Measurements from ENCODE around the gene EIF4A3. TPM values are rescaled to one million over a fixed set of nuclear protein-coding genes. Genes with fewer than 3 reads are reported as not detected.
"Not testable (repeated sequence)": the region's sequence is repeated elsewhere in the genome, so short reads cannot be mapped to it uniquely, and the experiment has no call there.

The EIF4A3 gene
- total and polyA plus RNA-seq, 9 donors: 65.5 to 93.4 (median 79.0) TPM

DNA sequence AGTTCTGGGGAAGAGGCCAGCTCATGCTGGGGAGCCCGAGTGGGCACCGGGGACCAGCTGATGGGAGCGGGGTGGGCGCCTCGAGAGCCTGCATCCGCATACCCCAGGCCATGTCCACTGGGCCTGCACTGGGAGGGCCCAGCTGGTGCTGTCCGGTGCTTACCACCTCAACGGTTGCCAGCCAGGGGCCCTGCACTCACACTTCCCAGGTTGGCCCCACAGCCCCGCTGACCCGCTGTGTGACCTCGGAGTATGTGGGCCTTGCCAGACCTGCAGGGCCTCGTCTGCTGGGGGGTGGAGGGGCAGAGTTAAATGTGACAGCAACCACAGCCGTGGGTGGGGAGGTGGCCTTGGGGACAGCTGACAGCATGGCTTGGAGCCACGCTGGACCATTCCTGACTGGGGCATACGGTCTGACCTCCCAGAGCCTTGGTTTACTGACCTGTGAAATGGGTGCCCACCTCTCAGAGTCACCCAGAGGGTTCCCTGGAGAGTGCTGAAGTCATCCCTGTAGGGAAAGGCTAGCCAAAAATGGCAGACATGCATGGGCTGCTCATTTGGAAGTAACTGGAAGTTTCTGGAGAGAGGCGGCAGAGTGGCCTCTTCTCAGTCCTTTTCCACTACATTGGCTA, 51.0 kb downstream of the EIF4A3 start:
- Histone ChIP-seq H3K4me1 (ENCODE audit: control insufficient read depth, insufficient read depth, low read length) (peaks cover 22% of the 10 kb centered on the region), H3K27me3 (ENCODE audit: control insufficient read depth, insufficient read depth, low read length) (no peaks in the 10 kb centered on the region), H3K4me3 (ENCODE audit: low read length) (no peak overlapping the region), H3K36me3 (ENCODE audit: control insufficient read depth, insufficient read depth, low read length) (no peaks in the 10 kb centered on the region), H3K27ac (ENCODE audit: low read length) (peak overlapping the region; percentile 20), H3K9me3 (replicated peaks; ENCODE audit: control insufficient read depth, low read depth, low read length) (no peaks in the 10 kb centered on the region)
- 82% methylated on average over 16 of the region's 16 CpGs for WGBS (ENCODE audit: insufficient coverage)
- no peak for DNase-seq

DNA sequence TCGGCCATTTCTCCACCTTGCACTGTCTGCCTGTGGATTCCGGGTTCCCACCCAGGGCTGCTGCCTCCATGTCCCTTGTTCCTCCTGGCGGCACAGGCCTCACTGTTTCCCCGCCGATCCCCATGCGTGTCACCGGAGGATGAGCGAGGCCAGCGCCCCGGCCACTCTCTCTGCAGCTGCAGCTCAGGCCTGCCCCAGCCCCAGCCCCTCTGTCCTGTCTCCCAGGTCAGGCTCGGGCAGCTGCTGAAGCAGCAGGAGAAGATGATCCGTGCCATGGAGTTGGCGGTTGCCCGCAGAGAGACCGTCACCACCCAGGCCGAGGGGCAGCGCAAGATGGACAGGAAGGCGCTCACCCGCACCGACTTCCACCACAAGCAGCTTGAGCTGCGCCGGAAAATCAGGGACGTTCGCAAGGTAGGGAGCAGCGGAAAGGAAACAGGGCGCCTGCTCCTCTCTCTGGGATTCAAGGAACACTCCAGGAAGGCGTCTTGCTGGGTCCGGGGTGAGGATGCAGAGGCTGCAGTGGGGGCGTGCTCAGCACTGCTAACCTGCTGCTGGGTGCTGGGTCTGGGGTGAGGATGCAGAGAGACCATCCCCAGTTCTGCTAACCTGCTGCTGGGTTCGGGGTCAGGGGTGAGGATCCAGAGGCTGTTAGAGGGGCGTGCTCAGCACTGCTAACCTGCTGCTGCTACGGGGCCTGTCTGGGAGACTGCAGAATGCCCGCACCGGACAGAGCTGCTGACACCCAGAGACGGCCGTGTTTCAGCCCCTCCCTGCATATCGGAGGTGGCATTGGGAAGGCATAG, 51.7 kb downstream of the EIF4A3 start:
- no peak for DNase-seq
- 77% methylated on average over 36 of the region's 37 CpGs for WGBS (ENCODE audit: insufficient coverage)
- Histone ChIP-seq H3K4me3 (ENCODE audit: low read length) (no peak overlapping the region), H3K9me3 (replicated peaks; ENCODE audit: control insufficient read depth, low read depth, low read length) (no peaks in the 10 kb centered on the region), H3K4me1 (ENCODE audit: control insufficient read depth, insufficient read depth, low read length) (peaks cover 20% of the 10 kb centered on the region), H3K36me3 (ENCODE audit: control insufficient read depth, insufficient read depth, low read length) (no peaks in the 10 kb centered on the region), H3K27ac (ENCODE audit: low read length) (no peak overlapping the region), H3K27me3 (ENCODE audit: control insufficient read depth, insufficient read depth, low read length) (no peaks in the 10 kb centered on the region)

DNA sequence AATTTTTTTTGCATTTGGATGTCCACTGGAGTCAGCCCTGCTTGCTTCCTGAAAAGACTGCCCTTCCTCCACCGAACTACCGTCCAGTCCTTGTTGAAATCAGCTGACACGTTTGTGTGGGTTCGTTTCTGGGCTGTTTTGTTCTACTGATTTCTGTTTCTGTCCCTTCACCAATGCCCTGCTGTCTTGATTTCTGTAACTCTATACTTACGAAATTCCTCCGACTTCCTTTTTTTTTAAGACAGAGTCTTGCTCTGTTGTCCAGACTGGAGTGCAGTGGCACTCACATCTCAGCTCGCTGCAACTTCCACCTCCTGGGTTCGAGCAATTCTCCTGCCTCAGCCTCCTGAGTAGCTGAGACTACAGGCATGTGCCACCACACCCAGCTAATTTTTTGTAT, 54.0 kb downstream of the EIF4A3 start:
- H3K27me3 ChIP-seq (ENCODE audit: control insufficient read depth, insufficient read depth, low read length): no peaks in the 10 kb centered on the region
- peaks cover 17% of the 10 kb centered on the region for H3K4me1 ChIP-seq (ENCODE audit: control insufficient read depth, insufficient read depth, low read length)
- H3K9me3 ChIP-seq (replicated peaks; ENCODE audit: control insufficient read depth, low read depth, low read length): no peaks in the 10 kb centered on the region
- peaks cover 4% of the 10 kb centered on the region for H3K36me3 ChIP-seq (ENCODE audit: control insufficient read depth, insufficient read depth, low read length)
- H3K4me3 ChIP-seq (ENCODE audit: low read length): no peak overlapping the region
- WGBS (ENCODE audit: insufficient coverage): 83% methylated on average over 3 of the region's 8 CpGs
- H3K27ac ChIP-seq (ENCODE audit: low read length): no peak overlapping the region
- DNase-seq: peak; percentile 66

DNA sequence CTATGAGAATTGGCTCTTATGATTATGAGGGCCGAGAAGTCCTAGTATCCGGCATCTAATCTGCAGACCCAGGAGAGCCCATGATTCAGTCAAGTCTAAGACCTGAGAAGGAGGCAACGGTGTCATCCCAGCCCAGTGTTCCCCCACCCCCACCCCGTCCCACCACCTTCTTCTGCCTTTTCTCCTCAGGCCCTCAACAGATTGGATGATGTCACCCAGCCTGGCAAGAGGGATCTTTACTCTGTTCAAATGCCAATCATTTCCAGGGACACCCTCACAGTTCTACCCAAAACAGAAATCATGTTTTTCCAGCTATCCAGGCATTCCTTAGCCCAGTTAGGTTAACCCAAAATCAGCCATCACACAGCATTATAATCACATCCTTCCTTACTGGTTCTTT, 55.6 kb downstream of the EIF4A3 start:
- no peak for DNase-seq
- 60% methylated on average over 1 of the region's 4 CpGs for WGBS (ENCODE audit: insufficient coverage)
- no peak overlapping the region for H3K27ac ChIP-seq (ENCODE audit: low read length)
- H3K4me1 ChIP-seq (ENCODE audit: control insufficient read depth, insufficient read depth, low read length): peaks cover 3% of the 10 kb centered on the region
- peaks cover 4% of the 10 kb centered on the region for H3K36me3 ChIP-seq (ENCODE audit: control insufficient read depth, insufficient read depth, low read length)
- H3K4me3 ChIP-seq (ENCODE audit: low read length): no peak overlapping the region
- no peaks in the 10 kb centered on the region for H3K9me3 ChIP-seq (replicated peaks; ENCODE audit: control insufficient read depth, low read depth, low read length)
- H3K27me3 ChIP-seq (ENCODE audit: control insufficient read depth, insufficient read depth, low read length): no peaks in the 10 kb centered on the region

DNA sequence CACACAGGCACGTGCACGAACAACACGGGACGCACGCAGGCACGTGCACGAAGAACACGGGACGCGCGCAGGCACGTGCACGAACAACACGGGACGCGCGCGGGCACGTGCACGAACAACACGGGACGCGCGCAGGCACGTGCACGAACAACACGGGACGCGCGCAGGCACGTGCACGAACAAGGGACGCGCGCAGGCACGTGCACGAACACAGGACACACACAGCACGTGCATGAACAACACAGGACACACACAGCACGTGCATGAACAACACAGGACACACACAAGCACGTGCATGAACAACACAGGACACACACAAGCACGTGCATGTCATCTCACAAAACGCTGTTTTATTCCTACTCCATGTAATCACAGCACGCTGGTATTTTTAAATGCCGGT, 56.8 kb downstream of the EIF4A3 start:
- not testable (repeated sequence) for H3K27ac ChIP-seq (ENCODE audit: low read length); H3K4me1 ChIP-seq (ENCODE audit: control insufficient read depth, insufficient read depth, low read length); H3K27me3 ChIP-seq (ENCODE audit: control insufficient read depth, insufficient read depth, low read length); H3K36me3 ChIP-seq (ENCODE audit: control insufficient read depth, insufficient read depth, low read length); H3K4me3 ChIP-seq (ENCODE audit: low read length); H3K9me3 ChIP-seq (replicated peaks; ENCODE audit: control insufficient read depth, low read depth, low read length); DNase-seq
- 93% methylated on average over 37 of the region's 44 CpGs for WGBS (ENCODE audit: insufficient coverage)

DNA sequence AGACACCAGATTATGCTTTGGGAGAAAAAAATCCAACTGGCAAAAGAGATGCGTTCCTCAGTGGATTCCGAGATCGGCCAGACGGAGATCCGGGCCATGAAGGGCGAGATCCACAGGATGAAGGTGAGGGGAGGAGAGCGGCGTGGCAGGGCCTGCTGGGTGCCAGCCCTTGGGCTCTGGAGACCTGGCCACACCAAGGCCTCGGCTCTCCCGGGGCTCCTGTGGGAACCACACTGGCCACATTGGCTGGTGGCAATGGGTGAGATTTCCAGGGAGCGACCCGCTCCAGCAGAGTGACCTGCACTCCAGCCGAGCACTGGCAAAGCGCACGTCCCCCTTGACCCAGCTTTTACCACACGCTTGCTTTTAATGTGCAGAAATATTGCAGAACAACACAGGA, 57.2 kb downstream of the EIF4A3 start:
- Histone ChIP-seq H3K4me1 (ENCODE audit: control insufficient read depth, insufficient read depth, low read length) (no peaks in the 10 kb centered on the region), H3K36me3 (ENCODE audit: control insufficient read depth, insufficient read depth, low read length) (peaks cover 4% of the 10 kb centered on the region), H3K27ac (ENCODE audit: low read length) (no peak overlapping the region), H3K9me3 (replicated peaks; ENCODE audit: control insufficient read depth, low read depth, low read length) (no peaks in the 10 kb centered on the region), H3K27me3 (ENCODE audit: control insufficient read depth, insufficient read depth, low read length) (no peaks in the 10 kb centered on the region), H3K4me3 (ENCODE audit: low read length) (no peak overlapping the region)
- WGBS (ENCODE audit: insufficient coverage): 96% methylated on average over 16 of the region's 16 CpGs
- DNase-seq: no peak

DNA sequence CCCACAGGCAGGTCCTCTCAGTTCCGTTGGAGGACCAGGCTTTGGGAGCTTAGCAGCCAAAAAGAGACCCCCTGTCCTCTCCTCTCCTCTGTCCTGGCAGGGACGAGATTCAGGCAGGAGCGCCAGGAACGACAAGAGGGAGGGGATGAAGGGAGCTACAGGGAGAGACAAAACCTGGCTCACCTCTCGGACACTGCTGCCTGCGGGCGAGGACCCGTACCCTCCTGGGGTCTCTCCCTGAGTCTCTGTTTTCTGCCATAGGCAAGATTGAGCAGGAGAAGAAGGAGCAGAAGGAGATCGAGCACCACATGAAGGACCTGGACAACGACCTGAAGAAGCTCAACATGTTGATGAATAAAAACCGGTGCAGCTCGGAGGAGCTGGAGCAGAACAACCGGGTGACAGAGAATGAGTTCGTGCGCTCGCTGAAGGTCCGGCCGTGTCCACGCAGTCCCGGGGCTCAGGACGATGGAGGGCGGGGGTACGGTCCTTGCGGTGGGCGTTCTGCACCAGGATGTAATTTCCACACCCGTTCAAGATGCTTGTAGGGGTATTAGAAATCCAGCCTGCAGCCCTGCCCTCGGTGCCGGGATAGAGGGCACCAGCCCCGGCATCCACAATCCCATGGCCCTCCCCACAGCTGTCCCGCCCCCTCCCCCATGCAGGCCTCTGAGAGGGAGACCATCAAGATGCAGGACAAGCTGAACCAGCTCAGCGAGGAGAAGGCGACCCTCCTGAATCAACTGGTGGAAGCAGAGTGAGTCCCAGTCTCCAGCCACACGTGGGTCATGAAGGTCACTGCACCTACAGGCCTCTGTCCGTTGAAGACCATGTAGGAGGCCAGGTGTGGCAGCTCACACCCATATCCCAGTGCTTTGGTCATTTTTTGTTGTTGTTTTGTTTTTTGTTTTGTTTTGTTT, 59.3 kb downstream of the EIF4A3 start:
- 91% methylated on average over 17 of the region's 34 CpGs for WGBS (ENCODE audit: insufficient coverage)
- no peak overlapping the region for H3K4me3 ChIP-seq (ENCODE audit: low read length)

DNA sequence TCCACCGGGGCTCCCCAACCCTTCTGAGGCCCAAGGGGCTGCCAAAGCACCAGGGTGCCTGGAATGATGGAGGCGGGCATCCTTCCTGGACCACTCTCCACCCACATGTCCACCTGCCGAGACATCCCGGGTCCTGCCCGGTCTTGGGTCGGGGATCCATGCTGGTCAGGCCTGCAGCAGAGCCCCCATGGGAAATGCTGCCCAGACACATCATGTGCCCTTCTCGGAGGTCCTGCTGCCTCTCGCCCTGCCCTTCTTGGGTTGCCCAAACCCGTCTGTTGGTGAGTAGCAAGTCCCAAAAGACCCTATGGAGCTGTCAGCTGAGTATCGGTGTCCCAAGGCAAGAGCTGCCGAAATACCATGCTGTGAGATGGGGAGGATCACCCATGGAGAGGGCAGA, 60.3 kb downstream of the EIF4A3 start:
- Histone ChIP-seq H3K4me1 (ENCODE audit: control insufficient read depth, insufficient read depth, low read length) (peaks cover 7% of the 10 kb centered on the region), H3K9me3 (replicated peaks; ENCODE audit: control insufficient read depth, low read depth, low read length) (no peaks in the 10 kb centered on the region), H3K27ac (ENCODE audit: low read length) (no peak overlapping the region), H3K36me3 (ENCODE audit: control insufficient read depth, insufficient read depth, low read length) (peaks cover 6% of the 10 kb centered on the region), H3K4me3 (ENCODE audit: low read length) (no peak overlapping the region), H3K27me3 (ENCODE audit: control insufficient read depth, insufficient read depth, low read length) (no peaks in the 10 kb centered on the region)
- no peak for DNase-seq
- WGBS (ENCODE audit: insufficient coverage): 80% methylated on average over 11 of the region's 11 CpGs

More for the DNA sequence above, 59.3 kb downstream of the EIF4A3 start:
- Histone ChIP-seq H3K4me1 (ENCODE audit: control insufficient read depth, insufficient read depth, low read length) (peaks cover 4% of the 10 kb centered on the region), H3K9me3 (replicated peaks; ENCODE audit: control insufficient read depth, low read depth, low read length) (no peaks in the 10 kb centered on the region), H3K36me3 (ENCODE audit: control insufficient read depth, insufficient read depth, low read length) (peaks cover 4% of the 10 kb centered on the region), H3K27me3 (ENCODE audit: control insufficient read depth, insufficient read depth, low read length) (no peaks in the 10 kb centered on the region), H3K27ac (ENCODE audit: low read length) (no peak overlapping the region)
- DNase-seq: no peak

DNA sequence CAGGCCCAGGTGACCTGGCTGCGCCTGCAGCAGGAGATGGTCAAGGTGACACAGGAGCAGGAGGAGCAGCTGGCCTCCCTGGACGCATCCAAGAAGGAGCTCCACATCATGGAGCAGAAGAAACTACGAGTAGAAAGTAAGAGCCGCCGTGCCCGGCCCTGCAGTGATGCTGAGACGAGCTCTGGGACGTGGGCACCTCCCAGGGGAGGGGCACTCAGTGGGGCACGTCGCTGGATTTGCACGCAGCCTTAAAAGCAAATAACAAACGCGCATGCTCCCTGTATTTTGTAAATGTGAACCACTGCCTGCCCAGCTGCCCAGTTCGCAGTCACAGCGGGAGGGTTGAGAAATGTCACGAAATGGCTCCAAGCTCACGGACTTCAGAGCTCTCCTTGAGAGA, 60.8 kb downstream of the EIF4A3 start:
- H3K4me3 ChIP-seq (ENCODE audit: low read length): no peak overlapping the region
- H3K27ac ChIP-seq (ENCODE audit: low read length): no peak overlapping the region
- no peaks in the 10 kb centered on the region for H3K9me3 ChIP-seq (replicated peaks; ENCODE audit: control insufficient read depth, low read depth, low read length)
- DNase-seq: no peak
- 83% methylated on average over 17 of the region's 17 CpGs for WGBS (ENCODE audit: insufficient coverage)
- peaks cover 6% of the 10 kb centered on the region for H3K36me3 ChIP-seq (ENCODE audit: control insufficient read depth, insufficient read depth, low read length)
- no peaks in the 10 kb centered on the region for H3K27me3 ChIP-seq (ENCODE audit: control insufficient read depth, insufficient read depth, low read length)
- H3K4me1 ChIP-seq (ENCODE audit: control insufficient read depth, insufficient read depth, low read length): peaks cover 7% of the 10 kb centered on the region

DNA sequence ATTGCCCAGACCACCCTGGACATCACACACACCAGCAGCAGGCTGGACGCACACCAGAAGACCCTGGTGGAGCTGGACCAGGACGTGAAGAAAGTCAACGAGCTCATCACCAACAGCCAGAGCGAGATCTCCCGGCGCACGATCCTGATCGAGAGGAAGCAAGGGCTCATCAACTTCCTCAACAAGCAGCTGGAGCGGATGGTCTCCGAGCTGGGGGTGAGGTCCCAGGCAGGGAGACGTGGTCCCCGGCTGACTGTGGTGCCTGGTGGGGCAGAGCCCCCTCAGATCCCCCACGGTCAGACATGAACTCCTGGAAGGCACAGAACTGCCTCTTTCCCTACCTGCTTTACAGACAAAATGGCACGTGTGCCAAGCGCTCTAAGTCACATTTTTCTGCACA, 62.2 kb downstream of the EIF4A3 start:
- no peak for DNase-seq
- H3K27ac ChIP-seq (ENCODE audit: low read length): no peak overlapping the region
- H3K4me3 ChIP-seq (ENCODE audit: low read length): no peak overlapping the region
- WGBS (ENCODE audit: insufficient coverage): 81% methylated on average over 15 of the region's 15 CpGs
- no peaks in the 10 kb centered on the region for H3K9me3 ChIP-seq (replicated peaks; ENCODE audit: control insufficient read depth, low read depth, low read length)
- peaks cover 4% of the 10 kb centered on the region for H3K36me3 ChIP-seq (ENCODE audit: control insufficient read depth, insufficient read depth, low read length)
- peaks cover 7% of the 10 kb centered on the region for H3K4me1 ChIP-seq (ENCODE audit: control insufficient read depth, insufficient read depth, low read length)
- no peaks in the 10 kb centered on the region for H3K27me3 ChIP-seq (ENCODE audit: control insufficient read depth, insufficient read depth, low read length)

Measured in muscle of leg (tissue), 11 donors.